Astrocyte (in vitro differentiated cells and primary cell): ENCODE measurements around the gene TFEB.

Experiments used
- CTCF ChIP-seq: IDR thresholded peaks from 2 replicates; pipeline ENCODE4 v1.5.1; 2011; ENCODE audit warnings: low read depth, mild to moderate bottlenecking, inconsistent platforms, low read length, moderate library complexity; ENCODE audit not compliant: insufficient read depth
- EZH2 ChIP-seq: IDR thresholded peaks from 2 replicates; pipeline ENCODE4 v1.6.1; 2012; ENCODE audit warnings: mild to moderate bottlenecking, low read length, inconsistent platforms; ENCODE audit not compliant: insufficient read depth

GRCh38 chr6:41755895-41756294 is 20.5 kb upstream of the TFEB start:
- no peak for TF ChIP-seq CTCF
- no peak for TF ChIP-seq EZH2
